DMS53 treated with DMSO at 0.1 percent for 48 hours (cell line): ENCODE results near the gene TBCCD1.
"Not testable (repeated sequence)": the region's sequence is repeated elsewhere in the genome, so short reads cannot be mapped to it uniquely, and the experiment has no call there.

Experiments
- DNase-seq: peaks from one replicate; lab custom pipeline; 2025; ENCODE audit not compliant: unreplicated experiment; lab: John Stamatoyannopoulos, UW

Gene TBCCD1

GRCh38 chr3:186520957-186521842 is 45.9 kb downstream of the TBCCD1 start:
- DNase-seq, result no peak

- DNase-seq, result no peak
These were observed 46.7 kb downstream of the TBCCD1 start for GRCh38 chr3:186520431-186520830.

DNA sequence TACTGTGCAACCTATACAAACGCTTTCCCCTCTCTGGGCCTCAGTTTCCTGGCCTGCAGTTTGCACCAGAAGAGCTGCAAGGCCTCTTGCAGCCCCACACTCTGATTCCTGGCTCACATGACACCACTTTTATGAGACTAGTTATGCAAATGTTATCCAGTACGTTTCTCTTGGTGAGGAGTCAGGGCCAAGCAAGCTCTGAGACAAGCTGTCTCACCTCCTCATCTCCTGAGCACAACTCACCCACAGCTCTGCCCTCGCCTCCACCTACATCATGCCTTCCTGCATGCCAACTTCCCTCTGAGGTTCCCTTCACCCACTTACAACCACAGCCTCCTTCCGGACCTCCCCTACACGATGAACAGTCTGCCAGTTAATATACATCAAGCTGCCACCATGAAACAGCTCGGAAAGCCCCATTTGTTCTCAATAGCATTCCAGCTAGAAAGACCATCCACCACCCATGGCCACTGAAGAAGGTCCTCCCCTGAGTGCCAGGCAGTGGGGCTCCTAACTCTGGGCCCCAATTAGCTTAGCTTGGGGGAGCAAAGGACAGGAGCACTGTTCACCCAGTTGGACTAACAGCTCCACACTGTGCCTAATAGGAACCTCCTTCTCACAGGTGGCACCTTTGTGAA is 48.0 kb downstream of the TBCCD1 start:
- DNase-seq, result no peak

DNA sequence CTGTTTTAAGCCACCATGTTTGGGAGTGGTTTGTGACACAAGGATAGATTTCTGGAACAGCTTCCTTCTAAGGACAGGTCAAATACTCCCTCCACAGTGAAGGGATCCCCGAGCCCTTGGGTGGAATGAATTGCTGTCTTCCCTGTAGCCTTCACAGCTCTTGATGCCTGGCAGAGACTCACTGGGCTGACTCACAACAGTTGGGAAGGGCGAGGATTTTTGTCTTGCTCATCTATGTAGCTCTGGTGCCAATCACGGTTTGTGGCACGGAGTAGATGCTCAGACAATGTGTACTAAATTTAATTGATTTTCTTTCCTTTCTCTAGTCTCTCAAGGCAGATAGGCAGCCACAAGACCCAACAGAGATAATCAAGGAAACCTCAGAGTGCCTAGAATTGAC is 49.9 kb downstream of the TBCCD1 start:
- no peak for DNase-seq

DNA sequence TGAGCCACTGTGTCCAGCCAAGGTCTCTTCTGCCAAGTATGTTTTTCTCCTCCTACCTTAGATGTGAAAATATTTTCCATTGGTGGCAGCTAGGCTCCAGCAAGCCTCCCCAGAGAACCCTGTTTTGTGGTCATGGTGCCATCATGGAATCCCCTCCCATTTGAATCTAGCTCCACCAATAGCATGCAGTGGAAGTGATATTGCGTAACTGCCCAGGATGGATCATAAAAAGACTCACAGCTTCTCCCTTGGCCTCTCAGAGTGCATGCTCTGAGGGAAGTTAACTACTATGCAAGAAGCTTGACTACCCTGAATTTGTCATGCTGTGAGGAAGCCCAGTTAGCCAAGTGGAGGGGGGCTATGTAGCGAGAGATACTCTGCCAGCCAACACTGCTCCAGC is 50.5 kb downstream of the TBCCD1 start:
- DNase-seq, result no peak

- no peak for DNase-seq
These were observed 52.0 kb downstream of the TBCCD1 start for GRCh38 chr3:186515125-186515524.

DNA sequence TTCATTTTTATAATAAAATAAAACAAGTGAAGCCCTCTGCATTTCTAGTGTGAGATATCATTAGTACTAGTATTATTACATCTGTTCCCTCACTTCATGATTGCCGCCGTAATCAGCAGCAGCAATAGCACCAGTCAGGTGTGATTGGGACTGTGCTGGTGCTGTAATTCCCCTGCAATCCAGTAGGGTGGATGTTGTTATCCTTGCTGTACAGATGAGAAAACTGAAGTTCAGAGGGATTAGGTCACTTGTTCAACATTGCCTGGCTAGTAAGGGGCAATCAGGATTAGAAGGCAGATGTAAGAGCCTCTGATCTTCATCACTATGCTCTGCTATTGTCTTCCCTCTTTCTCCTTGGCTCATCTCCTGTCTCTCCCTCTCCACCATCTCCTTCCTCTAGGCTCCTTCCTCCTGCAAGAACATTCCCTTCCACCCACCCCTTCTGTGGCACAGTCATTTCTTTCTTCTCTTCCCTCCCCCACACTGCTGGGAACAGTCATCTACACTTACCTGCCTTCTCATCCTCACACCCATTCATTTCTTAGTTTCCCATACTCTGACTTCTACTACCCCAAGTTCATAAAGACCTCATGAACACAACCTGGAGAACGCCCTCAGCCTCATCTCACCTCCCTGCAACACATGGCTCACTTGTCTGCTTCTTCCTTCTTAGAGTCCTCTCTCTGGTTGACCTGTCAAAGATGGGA is 52.7 kb downstream of the TBCCD1 start:
- no peak for DNase-seq

- no peak for DNase-seq
These were observed 53.8 kb downstream of the TBCCD1 start for GRCh38 chr3:186513386-186513785.

DNA sequence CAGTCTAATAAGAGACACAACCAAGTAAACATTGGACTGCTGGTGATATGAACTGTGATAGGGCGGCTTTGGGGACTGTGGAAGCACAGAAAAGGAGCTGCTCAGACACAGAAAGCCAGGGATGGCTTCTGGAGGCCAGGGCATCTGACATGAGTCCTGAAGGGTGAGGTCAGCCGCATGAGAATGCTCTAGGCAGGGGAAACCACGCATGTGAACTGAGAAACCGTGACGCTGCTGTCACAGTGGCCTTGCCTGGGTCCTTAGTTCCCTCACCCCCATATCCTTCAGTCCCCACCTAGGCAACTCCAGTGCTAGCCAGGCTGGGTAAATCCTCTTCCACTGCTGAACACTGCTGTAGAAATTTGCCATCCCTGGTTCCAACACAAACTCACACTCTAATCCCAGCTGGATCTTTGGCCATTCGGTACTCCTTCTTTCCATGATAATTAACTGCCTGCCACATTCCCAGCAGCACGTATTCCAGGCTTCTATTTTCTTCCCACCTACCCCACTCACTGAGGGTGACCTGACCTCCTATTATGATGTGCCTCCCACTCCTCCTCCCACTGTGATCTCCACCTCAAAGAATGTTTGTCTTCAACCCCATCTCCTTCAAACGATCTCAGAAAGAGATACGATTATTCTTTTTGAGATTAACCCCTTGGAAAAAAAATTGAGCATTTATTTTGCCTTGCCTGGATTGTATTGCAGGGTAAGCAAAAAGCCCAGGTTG is 54.4 kb downstream of the TBCCD1 start:
- no peak for DNase-seq

GRCh38 chr3:186511702-186512101 is 55.4 kb downstream of the TBCCD1 start:
- no peak for DNase-seq

GRCh38 chr3:186511245-186511644 is 55.9 kb downstream of the TBCCD1 start:
- no peak for DNase-seq

- no peak for DNase-seq
These were observed 56.6 kb downstream of the TBCCD1 start for GRCh38 chr3:186510374-186511079.

DNA sequence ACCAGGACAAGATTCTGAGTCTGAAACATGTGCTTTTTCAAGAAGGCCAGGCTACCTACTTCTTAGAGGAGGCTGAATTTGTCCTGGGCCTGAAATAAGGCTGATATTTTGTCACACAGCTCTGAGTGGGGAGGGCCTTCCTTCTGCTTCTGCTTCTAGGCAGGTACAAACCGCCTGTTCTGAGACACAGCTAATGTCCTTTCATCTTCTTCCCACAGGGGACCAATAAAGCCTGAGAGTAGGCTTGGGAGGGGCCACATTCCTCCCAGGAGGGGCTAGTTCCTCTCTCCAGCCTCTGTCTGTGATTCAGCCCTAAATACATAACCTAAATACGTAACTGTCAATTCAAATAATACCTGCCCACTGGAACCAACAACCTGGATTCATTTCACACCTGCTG is 57.7 kb downstream of the TBCCD1 start:
- DNase-seq, result no peak

GRCh38 chr3:186506857-186507256 is 60.3 kb downstream of the TBCCD1 start:
- DNase-seq, result no peak

DNA sequence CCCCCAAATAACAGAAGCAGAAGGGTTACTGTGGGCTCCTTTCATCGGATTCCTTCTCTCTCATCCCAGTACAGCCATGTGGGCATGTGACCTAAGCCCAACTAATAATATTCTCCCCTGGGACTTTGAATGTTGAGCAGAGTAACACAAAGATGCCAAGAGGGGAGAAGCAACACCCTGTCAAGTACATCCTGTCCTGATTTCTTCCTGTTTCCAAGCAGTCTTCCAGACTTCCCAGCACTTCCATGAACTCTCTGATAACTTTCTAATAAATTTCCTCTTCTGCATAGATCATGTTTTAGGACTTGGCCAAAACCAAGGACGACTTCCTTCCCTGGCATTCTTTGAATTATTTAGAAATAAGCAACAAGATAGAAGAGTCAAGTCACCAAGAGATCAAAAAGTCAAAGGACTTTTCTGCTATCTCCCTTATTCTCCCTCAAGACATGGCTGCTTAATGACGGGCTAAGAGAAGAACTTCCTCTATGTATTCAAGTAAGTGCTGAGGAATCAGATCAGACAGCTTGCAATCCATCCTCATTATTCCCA is 60.9 kb downstream of the TBCCD1 start:
- DNase-seq, result no peak

- no peak for DNase-seq
These were observed 64.0 kb downstream of the TBCCD1 start for GRCh38 chr3:186502966-186503712.

DNA sequence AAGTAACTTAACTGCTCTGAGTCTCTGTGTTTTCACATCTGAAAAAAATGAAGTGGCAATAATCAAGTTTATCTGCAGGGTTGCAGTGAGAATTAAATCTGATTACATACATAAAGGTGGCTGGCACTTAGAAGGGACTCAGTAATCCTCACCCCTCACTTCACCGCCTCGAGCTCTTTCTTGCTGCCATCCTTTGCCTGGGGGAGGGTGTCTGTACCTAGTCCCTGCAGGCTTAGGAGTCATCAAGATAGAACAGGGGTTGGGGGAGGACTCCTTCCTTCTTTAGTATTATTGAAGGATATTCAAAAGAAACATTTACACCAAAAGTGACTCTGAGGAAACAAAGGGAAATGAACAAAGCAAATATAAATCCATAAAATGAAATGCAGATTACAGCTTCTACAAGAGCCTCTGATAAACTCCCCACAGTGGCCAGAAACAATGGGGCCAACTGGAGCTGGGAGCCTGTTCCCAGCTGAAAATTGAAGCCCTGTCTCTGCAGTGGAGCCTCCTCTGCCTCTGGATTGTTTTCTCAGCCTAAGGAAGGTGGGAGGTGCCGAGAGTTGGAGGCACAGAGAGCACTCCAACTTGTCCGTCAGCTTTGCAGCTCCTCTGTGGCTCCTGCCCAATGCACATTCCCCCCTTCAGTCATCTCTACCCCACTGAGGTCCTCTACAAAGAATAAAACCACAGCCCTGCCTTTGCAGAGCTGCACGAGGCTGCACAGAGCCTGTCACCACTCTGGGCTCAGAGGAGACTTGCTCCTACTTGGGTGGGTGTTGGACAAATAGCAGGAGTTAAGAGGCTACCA is 64.8 kb downstream of the TBCCD1 start:
- DNase-seq, result no peak

- not testable (repeated sequence) for DNase-seq
These were observed 67.2 kb downstream of the TBCCD1 start for GRCh38 chr3:186499949-186500348.

DNA sequence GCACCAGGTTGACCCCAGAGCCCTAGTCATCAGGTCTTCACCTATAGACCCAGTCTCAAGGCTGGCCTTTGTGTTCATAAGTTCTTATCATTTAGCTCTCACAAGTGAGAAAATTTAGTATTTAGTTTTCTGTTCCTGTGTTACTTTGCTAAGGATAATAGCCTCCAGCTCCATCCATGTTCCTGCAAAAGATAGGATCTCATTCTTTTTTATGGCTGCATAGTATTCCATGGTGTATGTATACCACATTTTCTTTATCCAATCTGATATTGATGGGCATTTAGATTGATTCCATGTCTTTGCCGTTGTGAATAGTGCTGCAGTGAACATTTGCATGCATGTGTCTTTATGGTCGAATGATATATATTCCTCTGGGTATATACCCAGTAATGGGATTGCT is 69.1 kb downstream of the TBCCD1 start:
- DNase-seq, result not testable (repeated sequence)
